GM12878 (cell line): ENCODE measurements around the gene PAM.

Experiments used
- EP300 ChIP-seq, 2 experiments: fragments of 150-350 bp in 1 of 2; IDR thresholded peaks; 2 replicates each; pipeline ENCODE4 v1.6.1; 2011 to 2012; ENCODE audit warnings: low read depth in 2 of 2, low read length in 2 of 2, borderline replicate concordance in 1 of 2, improper control_type of control experiment in 1 of 2, inconsistent platforms in 1 of 2; ENCODE audit not compliant: control insufficient read depth in 1 of 2
- EZH2 ChIP-seq: IDR thresholded peaks from 2 replicates; pipeline ENCODE4 v1.6.1; 2012; ENCODE audit warnings: low read depth, mild to moderate bottlenecking, control low read depth, inconsistent platforms, low read length, borderline replicate concordance; ENCODE audit not compliant: control insufficient read depth
- MYC ChIP-seq: IDR thresholded peaks from 2 replicates; pipeline ENCODE4 v1.6.1; 2011; ENCODE audit warnings: mild to moderate bottlenecking, low read length, moderate library complexity, inconsistent platforms; ENCODE audit not compliant: insufficient read depth, insufficient replicate concordance, insufficient read length, severe bottlenecking
- POLR2A ChIP-seq: IDR thresholded peaks from 2 replicates; pipeline ENCODE4 v1.6.1; 2011; ENCODE audit warnings: low read depth, mild to moderate bottlenecking, low read length
- POLR2AphosphoS2 ChIP-seq: IDR thresholded peaks from 2 replicates; pipeline ENCODE4 v1.6.1; 2011; ENCODE audit warnings: low read depth, mild to moderate bottlenecking, low read length, improper control_type of control experiment, moderate library complexity
- POLR2AphosphoS5 ChIP-seq: IDR thresholded peaks from 2 replicates; pipeline ENCODE4 v1.6.1; 2011; ENCODE audit warnings: mild to moderate bottlenecking, low read length, inconsistent platforms
- RB1 ChIP-seq: fragments of 450-650 bp; formaldehyde crosslinking; IDR thresholded peaks from 2 replicates; pipeline ENCODE4 v1.6.1; 2017; ENCODE audit warnings: mild to moderate bottlenecking, borderline replicate concordance
- TF ChIP-seq, protein P1 (sequence below): fragments of 450-650 bp; IDR thresholded peaks from 2 replicates; pipeline ENCODE4 v1.6.1; 2014; ENCODE audit warnings: mild to moderate bottlenecking
- TF ChIP-seq, protein P2 (sequence below), 3 experiments: IDR thresholded peaks in 2 of 3; conservative IDR thresholded peaks in 1 of 3; 2 replicates each; pipeline ENCODE4 v1.5.1; 2011; ENCODE audit warnings: low read depth in 3 of 3, low read length in 3 of 3, mild to moderate bottlenecking in 3 of 3, control low read depth in 2 of 3, moderate library complexity in 2 of 3, inconsistent platforms in 1 of 3, mixed read lengths in 1 of 3; ENCODE audit not compliant: control insufficient read depth in 2 of 3, insufficient read depth in 1 of 3; ENCODE audit errors: extremely low read depth in 1 of 3
- TF ChIP-seq, protein P3 (sequence below): IDR thresholded peaks from 2 replicates; pipeline ENCODE4 v1.6.1; 2011; ENCODE audit warnings: mild to moderate bottlenecking, low read depth, low read length, moderate library complexity; ENCODE audit not compliant: insufficient replicate concordance

DNA sequence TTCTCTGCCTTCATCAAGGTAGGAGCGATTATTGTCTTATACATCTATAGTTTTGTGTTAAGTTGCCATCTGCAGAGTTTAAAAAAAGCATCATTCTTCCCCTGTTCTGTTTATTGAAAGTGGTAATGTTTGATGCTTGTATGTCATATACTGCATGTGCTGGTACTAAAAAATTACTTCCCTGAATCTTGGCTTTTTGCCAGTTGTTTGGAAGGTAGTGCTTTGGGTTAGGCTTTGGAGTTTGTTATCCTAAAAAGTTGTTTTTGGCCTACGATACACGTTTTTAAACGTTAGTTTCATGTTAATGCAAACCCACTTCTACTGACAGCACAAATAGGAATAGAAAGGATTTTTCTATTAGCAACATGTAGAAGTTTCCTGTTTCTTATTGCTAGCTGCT lies 206.6 kb downstream of the PAM start:
- no peak for TF ChIP-seq POLR2AphosphoS5
- no peak for TF ChIP-seq EZH2
- TF ChIP-seq MYC: no peak
- TF ChIP-seq, protein P1, sequence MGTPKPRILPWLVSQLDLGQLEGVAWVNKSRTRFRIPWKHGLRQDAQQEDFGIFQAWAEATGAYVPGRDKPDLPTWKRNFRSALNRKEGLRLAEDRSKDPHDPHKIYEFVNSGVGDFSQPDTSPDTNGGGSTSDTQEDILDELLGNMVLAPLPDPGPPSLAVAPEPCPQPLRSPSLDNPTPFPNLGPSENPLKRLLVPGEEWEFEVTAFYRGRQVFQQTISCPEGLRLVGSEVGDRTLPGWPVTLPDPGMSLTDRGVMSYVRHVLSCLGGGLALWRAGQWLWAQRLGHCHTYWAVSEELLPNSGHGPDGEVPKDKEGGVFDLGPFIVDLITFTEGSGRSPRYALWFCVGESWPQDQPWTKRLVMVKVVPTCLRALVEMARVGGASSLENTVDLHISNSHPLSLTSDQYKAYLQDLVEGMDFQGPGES: no peak
- no peak for TF ChIP-seq POLR2A
- TF ChIP-seq, protein P2, sequence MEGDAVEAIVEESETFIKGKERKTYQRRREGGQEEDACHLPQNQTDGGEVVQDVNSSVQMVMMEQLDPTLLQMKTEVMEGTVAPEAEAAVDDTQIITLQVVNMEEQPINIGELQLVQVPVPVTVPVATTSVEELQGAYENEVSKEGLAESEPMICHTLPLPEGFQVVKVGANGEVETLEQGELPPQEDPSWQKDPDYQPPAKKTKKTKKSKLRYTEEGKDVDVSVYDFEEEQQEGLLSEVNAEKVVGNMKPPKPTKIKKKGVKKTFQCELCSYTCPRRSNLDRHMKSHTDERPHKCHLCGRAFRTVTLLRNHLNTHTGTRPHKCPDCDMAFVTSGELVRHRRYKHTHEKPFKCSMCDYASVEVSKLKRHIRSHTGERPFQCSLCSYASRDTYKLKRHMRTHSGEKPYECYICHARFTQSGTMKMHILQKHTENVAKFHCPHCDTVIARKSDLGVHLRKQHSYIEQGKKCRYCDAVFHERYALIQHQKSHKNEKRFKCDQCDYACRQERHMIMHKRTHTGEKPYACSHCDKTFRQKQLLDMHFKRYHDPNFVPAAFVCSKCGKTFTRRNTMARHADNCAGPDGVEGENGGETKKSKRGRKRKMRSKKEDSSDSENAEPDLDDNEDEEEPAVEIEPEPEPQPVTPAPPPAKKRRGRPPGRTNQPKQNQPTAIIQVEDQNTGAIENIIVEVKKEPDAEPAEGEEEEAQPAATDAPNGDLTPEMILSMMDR (IDR thresholded peaks at IDR 0.05 in 2 of 3, conservative IDR thresholded peaks at IDR 0.05 in 1 of 3; ENCODE audit: control insufficient read depth in 2 of 3, extremely low read depth in 1 of 3, insufficient read depth in 1 of 3, low read depth in 3 of 3, low read length in 3 of 3): no peak
- TF ChIP-seq EP300 (IDR thresholded peaks at IDR 0.05; ENCODE audit: borderline replicate concordance in 1 of 2, control insufficient read depth in 1 of 2, low read depth in 2 of 2, low read length in 2 of 2): no peak
- TF ChIP-seq RB1: no peak
- TF ChIP-seq, protein P3, sequence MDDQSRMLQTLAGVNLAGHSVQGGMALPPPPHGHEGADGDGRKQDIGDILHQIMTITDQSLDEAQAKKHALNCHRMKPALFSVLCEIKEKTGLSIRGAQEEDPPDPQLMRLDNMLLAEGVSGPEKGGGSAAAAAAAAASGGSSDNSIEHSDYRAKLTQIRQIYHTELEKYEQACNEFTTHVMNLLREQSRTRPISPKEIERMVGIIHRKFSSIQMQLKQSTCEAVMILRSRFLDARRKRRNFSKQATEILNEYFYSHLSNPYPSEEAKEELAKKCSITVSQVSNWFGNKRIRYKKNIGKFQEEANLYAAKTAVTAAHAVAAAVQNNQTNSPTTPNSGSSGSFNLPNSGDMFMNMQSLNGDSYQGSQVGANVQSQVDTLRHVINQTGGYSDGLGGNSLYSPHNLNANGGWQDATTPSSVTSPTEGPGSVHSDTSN: no peak
- TF ChIP-seq POLR2AphosphoS2: no peak
